Stimulated activated CD8-positive, alpha-beta memory T cell treated with anti-CD3 and anti-CD28 coated beads, Interleukin-2, amount 100 ng/mL, for 48 hours (primary cell): ENCODE data around the gene DIO3.

Source experiments
- DNase-seq, 2 donors: peaks; one replicate each; pipeline ENCODE4 v3.0.0-alpha.2; 2020; ENCODE audit warnings: low read depth in 2 of 2

Gene DIO3

GRCh38 chr14:101598159-101598558 is 36.9 kb downstream of the DIO3 start:
- DNase-seq: no peak

DNA sequence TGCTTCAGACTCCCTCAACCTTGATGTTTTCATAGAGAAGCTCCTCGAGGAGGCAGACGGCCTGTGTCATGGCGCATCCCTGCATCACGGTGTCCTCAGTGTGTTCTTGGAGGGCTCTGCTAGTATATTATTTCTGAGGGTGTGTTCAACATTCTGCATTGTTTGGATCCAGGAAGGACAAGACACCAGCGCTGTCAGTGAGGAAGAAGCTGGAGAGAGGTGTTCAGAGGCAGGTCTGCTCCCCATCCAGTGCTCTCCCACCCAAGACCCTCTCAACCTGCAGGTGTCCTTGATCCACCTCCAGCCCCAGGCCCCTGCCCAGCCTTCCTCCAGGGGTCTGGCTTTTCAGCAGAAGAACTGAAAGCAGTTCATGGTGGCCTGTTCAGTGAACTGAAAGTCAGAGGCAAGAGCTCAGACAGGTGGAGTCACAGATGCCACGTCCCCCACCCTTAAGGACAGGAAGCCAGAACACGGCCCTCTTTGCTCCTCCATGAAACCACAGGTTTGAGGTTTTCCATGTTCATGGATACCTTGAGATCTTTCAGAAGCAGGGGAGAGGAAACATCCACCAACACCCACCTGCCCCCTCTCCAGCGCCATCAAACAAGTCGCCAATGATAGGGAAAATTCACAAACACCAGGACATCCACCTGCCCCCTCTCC is 37.4 kb downstream of the DIO3 start:
- no peak for DNase-seq

DNA sequence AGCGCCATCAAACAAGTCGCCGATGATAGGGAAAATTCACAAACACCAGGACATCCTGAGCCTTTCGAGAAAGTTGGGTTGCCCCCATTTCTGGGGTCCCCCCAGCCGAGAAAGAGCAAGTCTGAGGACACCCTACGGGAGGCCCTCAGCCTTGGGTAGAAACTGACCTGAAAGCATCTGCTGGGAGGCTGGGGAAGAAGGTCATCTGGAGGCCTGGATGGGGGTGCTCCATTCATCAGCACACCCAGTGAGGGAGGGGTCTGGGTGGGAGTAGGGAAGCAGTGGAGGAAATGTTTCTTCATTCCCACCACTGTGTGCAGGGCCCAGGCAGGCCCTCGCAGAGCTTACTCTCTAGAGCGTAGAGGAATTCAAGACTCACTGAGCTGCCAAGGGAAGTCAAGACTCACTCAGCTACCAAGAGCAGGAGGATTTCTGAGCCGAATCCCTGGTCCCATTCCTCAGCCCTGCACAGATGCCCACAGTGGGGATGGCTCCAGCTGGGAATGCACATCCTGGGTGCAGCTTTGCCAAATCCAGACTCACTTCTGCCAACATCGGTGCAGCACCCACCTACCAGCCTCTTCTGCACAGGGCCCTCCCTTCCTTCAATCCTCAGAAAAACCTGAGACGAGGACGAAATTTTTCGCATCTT is 38.1 kb downstream of the DIO3 start:
- DNase-seq: no peak

DNA sequence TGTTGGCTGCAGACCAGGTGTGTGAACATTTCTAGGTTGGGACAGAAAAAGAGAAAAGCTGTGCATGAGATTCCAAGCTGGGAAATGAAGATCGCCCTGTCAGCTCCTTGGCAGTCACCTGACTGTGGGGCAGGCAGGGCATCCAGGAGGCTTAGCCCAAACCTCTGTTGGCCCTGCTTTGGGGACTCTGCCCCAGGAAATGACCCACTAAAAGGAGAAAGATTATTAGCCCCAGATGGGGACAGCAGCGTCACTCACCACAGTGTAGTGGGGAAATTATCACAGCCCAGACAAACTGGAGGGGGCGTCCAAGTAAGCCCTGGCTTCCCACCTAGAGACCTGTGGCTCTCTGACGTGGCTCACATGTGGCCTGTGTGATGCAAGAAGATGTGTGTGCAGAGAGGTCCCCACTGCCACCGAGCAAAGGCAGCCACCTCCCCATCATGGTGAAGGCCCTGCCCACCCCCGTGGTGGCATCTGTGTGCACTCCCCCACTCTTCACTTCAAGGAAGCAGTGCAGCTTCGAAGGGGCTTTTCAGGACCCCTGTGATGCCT is 39.1 kb downstream of the DIO3 start:
- DNase-seq: no peak

- DNase-seq: no peak
Observed at GRCh38 chr14:101600891-101601605, 39.8 kb downstream of the DIO3 start.

GRCh38 chr14:101601606-101602465 is 40.5 kb downstream of the DIO3 start:
- no peak for DNase-seq

DNA sequence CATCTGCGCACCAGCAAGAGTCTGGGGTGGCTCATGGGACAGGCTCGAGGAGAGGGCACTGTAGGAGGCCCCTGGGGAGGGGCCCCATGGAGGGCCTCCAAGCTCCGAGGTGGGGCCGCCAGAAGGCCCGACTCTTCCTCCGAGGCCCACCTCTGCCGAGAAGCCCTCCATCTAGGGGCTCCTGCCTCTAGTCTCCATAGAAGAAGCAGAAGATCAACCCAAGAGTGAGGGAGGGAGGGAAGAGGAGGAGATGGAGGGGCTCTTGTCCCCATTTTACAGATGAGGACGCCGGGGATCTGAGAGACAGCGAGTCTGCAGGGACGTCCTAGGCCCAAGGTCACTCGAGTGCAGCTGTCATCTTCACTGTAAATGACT is 41.2 kb downstream of the DIO3 start:
- no peak for DNase-seq

GRCh38 chr14:101603096-101603495 is 41.8 kb downstream of the DIO3 start:
- no peak for DNase-seq

DNA sequence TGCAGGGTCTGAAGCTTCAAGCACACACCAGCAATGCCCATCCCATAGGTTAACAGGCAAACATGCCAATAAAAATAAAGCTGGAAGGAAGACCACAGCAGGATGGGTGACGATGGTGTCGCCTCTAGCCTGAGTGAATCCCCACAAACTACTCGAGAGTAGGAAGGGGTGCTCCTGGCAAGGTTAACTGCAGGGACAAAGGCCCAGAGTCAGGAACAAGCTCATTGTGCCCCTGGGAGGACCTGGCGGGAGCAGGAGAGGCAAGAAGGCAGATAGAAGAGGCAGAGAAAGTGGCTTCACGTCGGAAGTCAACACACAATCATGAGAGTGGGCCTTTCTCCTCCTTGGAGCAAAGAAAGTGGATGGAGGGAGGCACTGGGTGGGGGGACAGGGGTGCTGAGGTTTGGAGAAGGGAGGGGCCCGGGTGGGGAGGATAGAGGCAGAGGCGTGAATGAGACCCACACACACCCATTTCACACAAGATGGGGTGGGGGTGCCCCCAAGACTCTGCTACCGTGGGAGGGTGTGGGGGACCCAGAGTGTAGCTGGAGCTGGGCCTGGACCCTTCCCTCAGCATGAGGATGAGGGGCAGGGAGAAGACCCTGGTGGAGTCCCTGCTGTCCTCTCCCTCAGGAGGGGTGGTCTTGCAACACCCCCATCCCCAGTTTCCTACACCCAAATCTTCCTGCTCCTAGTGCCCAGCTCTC is 43.1 kb downstream of the DIO3 start:
- no peak for DNase-seq

DNA sequence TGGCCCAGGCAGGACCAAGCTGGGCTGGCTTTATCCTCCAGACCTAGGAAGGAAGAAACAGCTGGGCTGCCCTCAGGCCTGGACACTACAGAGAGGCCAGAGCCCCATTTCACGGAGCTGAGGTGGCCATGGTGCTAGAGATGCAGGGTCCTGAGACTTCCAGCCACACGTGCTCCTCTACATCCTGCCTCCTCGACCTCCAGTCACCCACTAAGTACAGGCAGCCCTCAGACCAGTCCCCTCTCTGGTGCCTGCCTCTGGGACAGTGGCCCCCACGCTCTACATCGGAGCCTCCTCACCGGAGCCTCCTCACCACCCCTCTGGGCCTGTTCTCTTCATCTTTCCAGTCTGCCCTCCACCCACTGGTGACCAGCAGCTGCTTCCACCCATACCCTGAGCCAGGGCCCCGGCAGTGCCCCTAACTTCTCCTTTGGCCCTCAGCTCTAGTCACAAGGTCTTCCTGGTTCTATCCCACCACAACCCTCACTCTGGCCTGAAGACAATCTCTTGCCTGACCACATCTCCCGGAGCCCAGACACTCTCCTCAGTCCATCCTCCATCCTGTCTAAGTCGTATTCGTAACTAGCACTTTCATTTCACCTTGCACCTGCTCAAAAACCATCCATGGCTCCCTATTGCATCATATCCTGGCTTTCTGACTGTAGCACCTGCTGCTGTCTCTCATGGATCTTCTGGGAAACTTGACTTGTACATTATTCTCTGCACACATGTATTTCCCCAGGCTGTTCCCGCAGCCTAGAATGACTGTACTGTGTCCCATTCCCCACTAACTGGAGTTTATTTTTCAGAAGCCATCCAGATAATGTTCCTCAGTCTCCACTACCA is 43.9 kb downstream of the DIO3 start:
- DNase-seq: no peak

DNA sequence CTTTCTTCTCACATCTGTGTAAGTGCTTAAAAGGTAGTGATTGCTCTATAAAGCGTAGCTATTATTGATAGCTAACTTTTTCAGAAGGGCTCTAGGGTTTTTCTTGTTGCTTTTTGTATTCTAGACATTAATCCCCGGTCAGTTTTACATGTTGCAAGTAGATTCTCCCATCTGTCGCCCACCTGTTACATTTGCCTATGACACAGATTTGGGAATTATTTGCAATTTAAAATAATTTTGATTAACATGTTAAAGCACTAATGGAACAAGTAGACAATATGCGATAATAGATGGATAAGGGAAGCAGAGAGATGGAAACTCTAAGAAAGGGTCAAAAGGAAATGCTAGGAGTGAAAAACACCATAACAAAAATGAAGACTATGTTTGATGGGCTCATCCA is 44.5 kb downstream of the DIO3 start:
- no peak for DNase-seq
